HUES48 (cell line): ENCODE measurements around the gene SEL1L3.
A peak's percentile ranks its signal among the peaks of the same experiment; 100 is the strongest.

Experiments used
- H3K27ac ChIP-seq: one replicate; pipeline ENCODE4 v1.7.0; 2013; ENCODE audit warnings: low read depth, low read length, inconsistent platforms
- H3K27me3 ChIP-seq: 2 replicates; pipeline ENCODE4 v1.6.1; 2013; ENCODE audit warnings: mild to moderate bottlenecking, low read length; ENCODE audit not compliant: control insufficient read depth, insufficient read depth
- H3K36me3 ChIP-seq: 2 replicates; pipeline ENCODE4 v1.6.1; 2013; ENCODE audit warnings: low read length; ENCODE audit not compliant: control insufficient read depth, insufficient read depth
- H3K4me1 ChIP-seq: 2 replicates; pipeline ENCODE4 v1.6.1; 2013; ENCODE audit warnings: mild to moderate bottlenecking, low read length; ENCODE audit not compliant: control insufficient read depth, insufficient read depth
- H3K4me3 ChIP-seq: 2 replicates; pipeline ENCODE4 v1.5.1; 2013; ENCODE audit warnings: mild to moderate bottlenecking, low read depth, low read length
- H3K9ac ChIP-seq: 2 replicates; pipeline ENCODE4 v1.6.1; 2013; ENCODE audit warnings: mild to moderate bottlenecking, low read depth, low read length, moderate library complexity
- H3K9me3 ChIP-seq: 2 replicates; pipeline ENCODE4 v1.6.1; 2013; ENCODE audit warnings: low read length; ENCODE audit not compliant: control insufficient read depth, insufficient read depth

The SEL1L3 gene

GRCh38 chr4:25892796-25893195 is 30.0 kb upstream of the SEL1L3 start:
- H3K9ac ChIP-seq = no peak overlapping the region
- no peaks in the 10 kb centered on the region for H3K27me3 ChIP-seq
- no peaks in the 10 kb centered on the region for H3K36me3 ChIP-seq
- peaks cover 22% of the 10 kb centered on the region for H3K4me1 ChIP-seq
- no peak overlapping the region for H3K4me3 ChIP-seq
- H3K9me3 ChIP-seq = no peaks in the 10 kb centered on the region
- no peak overlapping the region for H3K27ac ChIP-seq

- Histone ChIP-seq H3K9ac (no peak overlapping the region), H3K4me3 (no peak overlapping the region), H3K36me3 (no peaks in the 10 kb centered on the region), H3K27me3 (no peaks in the 10 kb centered on the region), H3K27ac (peak overlapping the region; percentile 65), H3K4me1 (peaks cover 22% of the 10 kb centered on the region), H3K9me3 (no peaks in the 10 kb centered on the region)
Observed at GRCh38 chr4:25890571-25891485, 28.0 kb upstream of the SEL1L3 start.

DNA sequence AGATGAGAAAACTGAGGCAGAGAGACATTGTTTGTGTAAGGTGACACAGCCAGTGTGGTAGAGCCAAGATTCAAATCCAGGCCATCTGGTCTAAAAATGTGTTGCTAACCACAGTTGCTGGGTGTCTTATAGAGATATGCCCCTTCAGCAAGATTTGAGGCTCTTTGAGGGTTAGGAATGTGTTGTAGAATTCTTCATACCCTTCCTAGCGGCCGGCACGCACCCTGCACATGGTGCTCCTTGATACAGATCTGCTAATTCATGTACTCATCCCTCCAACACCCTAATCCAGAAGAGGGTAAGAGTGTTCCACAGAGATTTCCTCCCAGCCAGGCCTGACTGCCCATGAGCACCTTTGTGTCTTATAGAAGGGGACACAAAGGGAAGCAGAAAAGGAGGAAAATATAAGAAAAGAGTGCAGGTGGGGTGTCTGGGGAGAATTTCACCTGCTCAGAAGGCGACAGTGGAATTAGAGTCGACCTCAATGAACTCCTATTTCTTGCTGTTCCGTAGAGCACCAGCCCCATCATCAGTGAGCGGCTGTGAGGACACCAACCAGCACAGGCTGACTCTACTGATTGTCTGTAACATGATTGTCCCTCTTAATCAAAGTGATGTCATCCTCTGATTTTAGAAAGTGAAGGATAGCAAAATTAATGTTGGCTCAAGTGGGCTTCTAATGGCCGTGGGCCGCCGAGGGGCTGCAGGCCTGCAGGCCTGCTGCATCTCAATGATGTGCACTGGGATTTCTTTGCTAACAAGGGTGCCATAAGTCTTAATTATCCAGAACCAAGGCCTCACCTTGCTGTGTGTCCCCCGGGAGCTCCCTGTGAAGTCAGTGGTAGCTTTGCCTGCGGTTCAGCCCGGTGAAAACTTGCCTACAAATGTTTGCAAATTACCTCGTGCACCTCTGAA is 27.1 kb upstream of the SEL1L3 start:
- Histone ChIP-seq H3K27me3 (no peaks in the 10 kb centered on the region), H3K9me3 (no peaks in the 10 kb centered on the region), H3K4me3 (no peak overlapping the region), H3K27ac (no peak overlapping the region), H3K9ac (no peak overlapping the region), H3K36me3 (no peaks in the 10 kb centered on the region), H3K4me1 (peaks cover 22% of the 10 kb centered on the region)

GRCh38 chr4:25888781-25889180 is 26.0 kb upstream of the SEL1L3 start:
- peaks cover 22% of the 10 kb centered on the region for H3K4me1 ChIP-seq
- no peak overlapping the region for H3K4me3 ChIP-seq
- no peaks in the 10 kb centered on the region for H3K9me3 ChIP-seq
- no peak overlapping the region for H3K9ac ChIP-seq
- H3K27me3 ChIP-seq = no peaks in the 10 kb centered on the region
- no peak overlapping the region for H3K27ac ChIP-seq
- no peaks in the 10 kb centered on the region for H3K36me3 ChIP-seq

DNA sequence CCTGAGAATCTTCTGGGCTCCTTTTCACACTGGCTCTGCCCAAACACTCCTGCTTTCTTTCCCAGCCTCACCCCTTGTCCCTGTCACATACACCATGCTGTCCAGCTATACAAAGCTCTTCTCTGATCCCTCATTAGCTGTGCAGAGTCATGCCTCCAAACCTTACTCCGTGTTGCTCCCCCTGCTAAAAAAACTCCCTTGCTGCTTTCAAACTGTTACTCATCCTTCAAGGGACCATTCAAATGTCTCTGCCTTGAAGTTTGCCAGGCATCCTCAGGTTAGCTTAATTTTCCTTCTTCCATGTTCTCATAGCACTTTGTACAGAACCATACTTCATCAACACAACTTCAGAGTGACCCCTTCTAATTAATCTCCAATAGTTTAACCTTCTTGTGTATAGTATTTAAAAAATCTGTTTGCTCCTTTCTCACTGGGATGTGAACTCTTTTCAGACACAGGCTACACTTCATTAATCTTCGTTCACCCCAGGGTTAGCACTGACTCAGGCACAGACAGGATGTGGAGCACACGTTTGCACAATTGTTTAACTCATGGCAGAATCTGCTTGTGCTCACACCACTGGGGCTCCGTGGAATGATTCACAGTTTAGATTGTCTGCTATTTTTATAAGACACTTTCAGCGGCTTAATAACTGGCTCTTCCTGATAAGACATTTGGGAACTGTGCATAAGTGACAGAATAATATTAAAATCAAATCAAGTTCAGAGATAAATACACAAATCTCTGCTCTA is 21.4 kb upstream of the SEL1L3 start:
- Histone ChIP-seq H3K9ac (no peak overlapping the region), H3K4me3 (no peak overlapping the region), H3K4me1 (no peaks in the 10 kb centered on the region), H3K27ac (no peak overlapping the region), H3K27me3 (no peaks in the 10 kb centered on the region), H3K36me3 (no peaks in the 10 kb centered on the region), H3K9me3 (no peaks in the 10 kb centered on the region)

GRCh38 chr4:25883565-25883964 is 20.8 kb upstream of the SEL1L3 start:
- H3K4me3 ChIP-seq = no peak overlapping the region
- no peaks in the 10 kb centered on the region for H3K9me3 ChIP-seq
- H3K36me3 ChIP-seq = no peaks in the 10 kb centered on the region
- H3K27ac ChIP-seq = no peak overlapping the region
- H3K4me1 ChIP-seq = no peaks in the 10 kb centered on the region
- H3K27me3 ChIP-seq = no peaks in the 10 kb centered on the region
- no peak overlapping the region for H3K9ac ChIP-seq

DNA sequence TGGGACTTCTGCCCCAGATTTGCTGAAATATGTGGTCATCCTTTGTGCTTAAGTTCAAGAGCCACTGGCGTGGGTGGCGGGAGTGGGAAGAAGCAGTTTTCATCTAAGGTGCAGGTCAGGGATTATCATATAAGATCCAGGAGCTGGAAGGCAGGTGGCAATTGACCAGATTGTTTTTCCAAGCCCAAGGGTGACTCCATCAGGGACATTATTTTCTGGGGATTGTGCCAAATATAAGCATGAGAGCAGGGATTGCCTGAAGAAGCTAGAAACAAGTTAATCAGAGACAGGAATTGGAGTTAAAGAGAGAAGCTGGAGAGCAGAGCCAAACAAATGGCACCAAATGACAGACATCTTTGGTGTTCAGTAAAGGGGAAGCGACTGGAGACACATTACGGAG is 19.4 kb upstream of the SEL1L3 start:
- H3K36me3 ChIP-seq = no peaks in the 10 kb centered on the region
- no peaks in the 10 kb centered on the region for H3K9me3 ChIP-seq
- no peak overlapping the region for H3K27ac ChIP-seq
- H3K27me3 ChIP-seq = no peaks in the 10 kb centered on the region
- no peak overlapping the region for H3K9ac ChIP-seq
- H3K4me1 ChIP-seq = no peaks in the 10 kb centered on the region
- no peak overlapping the region for H3K4me3 ChIP-seq

GRCh38 chr4:25881193-25881592 is 18.4 kb upstream of the SEL1L3 start:
- H3K9me3 ChIP-seq = no peaks in the 10 kb centered on the region
- no peaks in the 10 kb centered on the region for H3K4me1 ChIP-seq
- H3K4me3 ChIP-seq = no peak overlapping the region
- H3K27me3 ChIP-seq = no peaks in the 10 kb centered on the region
- no peaks in the 10 kb centered on the region for H3K36me3 ChIP-seq
- H3K27ac ChIP-seq = no peak overlapping the region
- H3K9ac ChIP-seq = no peak overlapping the region

GRCh38 chr4:25879991-25880651 is 17.3 kb upstream of the SEL1L3 start:
- Histone ChIP-seq H3K9ac (no peak overlapping the region), H3K9me3 (no peaks in the 10 kb centered on the region), H3K27ac (no peak overlapping the region), H3K36me3 (no peaks in the 10 kb centered on the region), H3K4me3 (no peak overlapping the region), H3K4me1 (no peaks in the 10 kb centered on the region), H3K27me3 (no peaks in the 10 kb centered on the region)

DNA sequence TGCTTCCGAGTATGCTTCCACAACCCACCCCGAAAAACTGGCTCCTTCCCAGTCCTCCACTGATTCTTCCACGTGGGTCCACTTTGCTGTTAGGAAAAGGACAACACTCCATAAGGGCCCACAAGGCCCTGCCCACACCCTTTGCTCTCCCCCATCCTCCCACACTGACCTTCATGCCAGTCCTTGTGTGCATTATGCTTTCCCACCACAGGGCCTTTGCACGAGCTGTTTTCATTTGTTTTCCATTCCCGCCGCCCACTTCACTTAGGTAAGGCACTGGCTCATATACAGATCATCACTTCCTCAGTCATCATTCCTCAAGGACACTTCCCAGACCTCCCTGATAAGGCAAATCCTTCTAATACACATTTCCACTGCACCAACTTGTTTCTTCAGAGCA is 16.8 kb upstream of the SEL1L3 start:
- Histone ChIP-seq H3K27me3 (no peaks in the 10 kb centered on the region), H3K4me1 (no peaks in the 10 kb centered on the region), H3K27ac (no peak overlapping the region), H3K9ac (no peak overlapping the region), H3K36me3 (no peaks in the 10 kb centered on the region), H3K9me3 (no peaks in the 10 kb centered on the region), H3K4me3 (no peak overlapping the region)
